Putamen (tissue), 1 donor: ENCODE measurements around the gene FAM13B.
"Not testable (repeated sequence)": the region's sequence is repeated elsewhere in the genome, so short reads cannot be mapped to it uniquely, and the experiment has no call there.

Experiments
- DNase-seq: peaks from one replicate; pipeline ENCODE4 v3.0.0-alpha.2; 2016; ENCODE audit warnings: low spot score

Gene FAM13B

DNA sequence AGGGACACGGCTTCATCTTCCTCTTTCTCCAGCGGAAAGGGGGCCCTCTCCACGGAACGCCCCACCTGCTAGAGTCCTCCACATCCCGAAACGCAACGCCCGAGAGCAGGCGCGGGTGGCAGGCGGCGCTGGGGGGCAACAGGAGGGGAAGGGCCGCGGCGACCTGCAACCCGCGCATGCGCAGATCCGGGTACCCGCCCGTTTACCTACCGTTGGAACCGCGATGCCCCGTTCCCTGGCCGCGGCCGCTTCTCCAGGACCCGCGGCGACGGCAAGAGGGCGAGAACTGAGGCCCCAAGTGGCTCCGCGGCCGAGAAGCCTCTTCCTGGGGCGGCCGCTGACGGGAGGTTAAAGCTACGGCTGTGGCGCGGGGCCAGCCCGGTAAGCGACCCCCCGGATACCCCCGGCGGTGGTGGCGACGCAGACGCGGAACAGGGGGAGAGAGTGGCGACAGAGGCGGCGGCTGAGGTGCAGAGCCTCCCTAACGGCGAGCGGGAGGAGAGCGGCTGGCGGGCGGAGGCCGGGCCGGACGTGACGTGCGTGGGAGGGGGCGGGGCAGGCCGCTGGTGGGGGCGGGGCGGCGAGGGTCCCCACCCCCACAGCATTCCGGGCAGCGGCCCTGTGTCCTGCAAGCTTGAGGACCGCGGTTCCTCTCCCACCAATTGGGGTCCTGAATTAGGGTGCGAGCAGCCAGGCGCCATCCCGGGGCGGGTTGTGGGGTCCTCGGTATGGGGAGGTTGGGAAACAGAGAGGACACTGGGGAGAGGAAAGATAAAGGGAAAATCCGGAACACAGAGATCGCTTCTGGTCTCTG is at the start of gene FAM13B:
FAM13B (minus strand) TSS at position 508 of the 814 bp plus-strand sequence. CDS start 13,968 bp downstream, outside the sequence.
- peak; percentile 76 for DNase-seq

DNA sequence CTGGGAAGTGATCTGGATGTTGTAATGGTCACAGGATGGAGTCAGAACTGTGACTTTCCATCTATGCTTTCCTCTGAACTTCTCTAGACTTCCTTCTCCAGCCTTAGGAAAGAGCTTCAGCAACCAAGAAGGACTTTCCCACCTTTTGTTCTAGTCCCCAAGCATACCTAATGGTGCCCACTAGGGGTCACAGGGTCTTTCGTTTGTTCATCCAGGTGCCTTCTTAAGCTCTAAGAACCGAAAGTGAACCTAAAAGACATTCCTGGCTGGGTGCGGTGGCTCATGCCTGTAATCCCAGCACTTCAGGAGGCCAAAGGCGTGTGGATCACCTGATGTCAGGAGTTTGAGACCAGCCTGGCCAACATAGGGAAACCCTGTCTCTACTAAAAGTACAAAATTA is 49.2 kb upstream of the FAM13B start:
- DNase-seq = no peak

DNA sequence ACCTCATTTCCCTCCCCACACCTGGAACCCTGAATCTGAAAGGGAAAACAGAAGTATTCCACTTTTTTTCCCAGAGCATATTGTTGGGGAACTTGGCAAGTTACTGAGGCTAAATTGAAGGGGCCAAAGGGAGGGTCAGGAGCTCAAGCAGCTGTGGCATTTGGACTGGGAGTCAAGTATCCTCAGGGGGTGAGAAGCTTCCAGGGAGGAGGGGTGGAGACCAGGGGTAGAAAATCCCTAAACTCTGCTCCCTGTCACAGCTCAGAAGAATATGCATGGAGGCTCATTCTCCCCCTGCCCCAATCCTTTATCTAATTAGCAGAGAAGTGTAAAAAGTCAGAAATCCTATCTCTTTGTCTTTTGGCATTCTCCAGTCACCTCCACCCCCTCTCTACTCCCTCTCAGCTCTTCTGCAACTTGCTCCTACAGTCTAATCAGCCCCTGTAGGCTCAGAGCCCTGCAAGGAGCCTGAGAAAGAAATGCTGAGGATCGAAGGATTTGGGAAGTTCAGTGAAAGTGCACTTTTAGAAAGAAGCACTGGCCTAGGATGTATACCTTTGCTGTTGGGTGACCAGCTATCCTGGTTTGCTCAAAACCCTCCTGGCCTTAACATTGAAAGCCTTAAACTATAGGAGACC is 45.2 kb upstream of the FAM13B start:
- DNase-seq = peak; percentile 26

DNA sequence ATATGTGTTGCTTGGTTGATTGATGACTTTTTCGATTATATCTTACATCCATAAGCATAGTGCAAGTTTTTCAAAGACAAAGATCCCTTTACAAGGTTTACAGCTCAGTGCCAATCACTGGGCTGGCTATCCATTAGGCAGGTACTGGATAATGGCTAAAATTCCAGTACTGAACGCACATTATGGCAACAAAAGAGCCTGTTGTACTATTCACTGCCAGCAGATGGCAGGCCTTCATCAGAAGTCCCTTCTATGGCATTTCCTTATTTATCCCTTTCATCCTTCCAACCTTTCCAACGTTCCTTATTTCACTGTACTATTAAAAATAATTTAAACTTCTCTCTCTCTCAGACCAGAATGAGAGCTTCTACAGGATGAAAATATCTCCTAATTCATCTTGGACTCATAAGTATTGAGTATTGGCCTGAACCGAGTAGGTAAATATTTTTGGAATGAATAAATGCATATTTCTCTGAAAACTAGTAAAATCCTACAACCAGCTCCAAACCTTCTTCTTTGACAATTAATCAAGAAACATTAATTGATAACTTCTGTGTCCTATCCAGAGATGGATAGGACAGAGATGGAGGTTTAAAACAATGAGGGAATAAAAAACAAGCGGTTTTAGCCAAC is 44.3 kb upstream of the FAM13B start:
- DNase-seq = peak; percentile 60

DNA sequence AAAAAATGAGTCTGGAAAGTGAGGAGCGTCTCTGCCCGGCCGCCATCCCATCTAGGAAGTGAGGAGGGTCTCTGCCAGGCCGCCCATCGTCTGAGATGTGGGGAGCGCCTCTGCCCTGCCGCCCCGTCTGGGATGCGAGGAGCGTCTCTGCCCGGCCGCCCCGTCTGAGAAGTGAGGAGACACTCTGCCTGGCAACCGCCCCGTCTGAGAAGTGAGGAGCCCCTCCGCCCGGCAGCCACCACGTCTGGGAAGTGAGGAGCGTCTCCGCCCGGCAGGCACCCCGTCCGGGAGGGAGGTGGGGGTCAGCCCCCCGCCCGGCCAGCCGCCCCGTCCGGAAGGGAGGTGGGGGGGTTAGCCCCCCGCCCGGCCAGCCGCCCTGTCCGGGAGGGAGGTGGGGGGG is 37.1 kb upstream of the FAM13B start:
- not testable (repeated sequence) for DNase-seq

DNA sequence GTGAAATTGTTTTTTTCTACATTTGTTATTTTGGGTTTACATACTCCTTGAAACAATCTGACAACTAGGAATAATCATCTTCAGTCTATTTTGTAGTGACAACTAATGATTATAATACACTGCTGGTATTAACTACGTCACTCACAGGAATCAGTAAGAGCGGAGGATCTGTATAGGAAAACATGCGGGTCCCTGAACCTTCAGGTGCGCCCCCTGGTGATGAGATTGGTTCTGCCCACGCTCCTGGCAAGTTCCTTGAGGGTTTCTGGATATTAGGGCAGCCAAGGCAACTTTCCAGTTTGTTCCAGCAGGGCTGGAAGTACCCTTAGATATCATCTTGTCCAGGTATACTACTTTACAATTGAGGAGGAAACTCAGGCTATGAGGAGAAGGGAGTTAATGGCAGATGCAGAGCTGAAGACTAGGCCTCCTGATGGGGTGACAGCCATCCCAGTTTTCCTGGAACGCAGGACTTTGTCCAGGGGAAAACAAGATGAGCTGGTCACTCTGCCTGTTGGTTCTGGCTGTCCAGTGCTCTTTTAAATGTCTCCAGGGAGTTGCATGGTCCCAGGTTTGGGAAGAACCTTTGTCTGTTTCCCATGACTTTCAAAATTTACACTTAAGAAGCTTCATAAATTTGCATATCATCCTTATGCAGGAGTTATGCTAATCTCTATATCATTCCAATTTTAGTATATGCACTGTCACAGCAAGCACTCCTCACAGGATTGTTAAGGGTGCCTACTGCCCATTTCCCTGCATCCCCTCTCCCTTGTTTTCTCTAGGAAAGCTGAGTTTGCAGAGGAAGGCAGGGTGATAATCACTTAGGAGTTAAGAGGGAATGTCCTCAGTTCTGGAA is 36.1 kb upstream of the FAM13B start:
- peak; percentile 76 for DNase-seq

DNA sequence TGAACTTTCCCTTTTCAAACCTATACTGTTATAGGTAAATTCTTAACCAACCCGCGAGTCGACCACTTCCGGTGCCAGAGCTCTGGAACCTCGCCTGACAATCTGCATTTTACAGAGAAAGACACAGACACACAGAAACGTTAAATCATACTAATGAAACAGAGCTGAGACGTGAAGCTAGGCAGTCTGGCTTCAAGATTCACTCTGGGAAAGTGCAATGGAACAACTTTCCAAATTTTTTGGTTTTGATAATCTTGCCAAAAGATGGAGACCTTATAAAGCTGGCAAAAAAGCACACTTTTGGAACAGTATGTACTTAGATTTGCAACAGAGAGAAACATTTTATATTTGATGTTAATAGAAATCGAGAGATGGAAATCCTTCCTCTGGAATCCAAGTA is 35.1 kb upstream of the FAM13B start:
- no peak for DNase-seq

DNA sequence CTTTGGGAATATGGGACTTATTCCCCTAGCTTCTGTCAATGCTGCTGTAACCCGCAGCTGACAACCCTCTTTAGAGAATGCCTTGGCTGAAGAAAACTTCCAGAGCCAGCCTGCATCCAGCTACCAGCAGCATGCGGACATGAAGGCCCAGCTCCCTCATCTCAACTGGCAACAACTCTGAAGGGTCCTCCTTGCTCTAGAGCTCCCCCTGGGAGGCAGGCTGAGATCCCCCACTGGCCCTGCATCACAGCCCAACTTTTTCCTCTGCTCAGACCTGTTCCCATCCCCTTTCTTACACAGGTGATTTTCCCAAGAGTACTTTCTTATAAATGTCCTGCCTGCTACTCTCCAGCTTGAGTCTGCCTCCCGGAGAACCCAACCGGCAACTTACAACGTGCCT is 32.2 kb upstream of the FAM13B start:
- no peak for DNase-seq

DNA sequence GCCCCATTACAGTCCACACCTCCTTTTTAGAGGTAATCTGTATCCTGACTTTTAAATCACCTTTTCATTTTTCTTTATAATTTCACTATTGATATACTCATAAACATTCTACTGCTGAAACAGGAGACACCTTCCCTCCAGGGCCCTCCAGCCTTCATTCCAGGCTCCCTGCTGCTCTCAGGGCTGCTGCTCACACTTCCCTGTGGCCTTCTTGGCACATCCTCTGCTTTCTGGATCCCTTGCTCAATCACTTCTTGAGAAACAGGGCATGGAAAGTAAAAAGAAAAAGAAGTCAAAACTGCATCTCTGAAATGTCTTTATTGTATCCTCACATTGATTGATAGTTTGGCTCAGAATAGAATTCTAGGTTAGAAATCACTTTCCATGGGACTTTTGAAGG is 31.6 kb upstream of the FAM13B start:
- no peak for DNase-seq

DNA sequence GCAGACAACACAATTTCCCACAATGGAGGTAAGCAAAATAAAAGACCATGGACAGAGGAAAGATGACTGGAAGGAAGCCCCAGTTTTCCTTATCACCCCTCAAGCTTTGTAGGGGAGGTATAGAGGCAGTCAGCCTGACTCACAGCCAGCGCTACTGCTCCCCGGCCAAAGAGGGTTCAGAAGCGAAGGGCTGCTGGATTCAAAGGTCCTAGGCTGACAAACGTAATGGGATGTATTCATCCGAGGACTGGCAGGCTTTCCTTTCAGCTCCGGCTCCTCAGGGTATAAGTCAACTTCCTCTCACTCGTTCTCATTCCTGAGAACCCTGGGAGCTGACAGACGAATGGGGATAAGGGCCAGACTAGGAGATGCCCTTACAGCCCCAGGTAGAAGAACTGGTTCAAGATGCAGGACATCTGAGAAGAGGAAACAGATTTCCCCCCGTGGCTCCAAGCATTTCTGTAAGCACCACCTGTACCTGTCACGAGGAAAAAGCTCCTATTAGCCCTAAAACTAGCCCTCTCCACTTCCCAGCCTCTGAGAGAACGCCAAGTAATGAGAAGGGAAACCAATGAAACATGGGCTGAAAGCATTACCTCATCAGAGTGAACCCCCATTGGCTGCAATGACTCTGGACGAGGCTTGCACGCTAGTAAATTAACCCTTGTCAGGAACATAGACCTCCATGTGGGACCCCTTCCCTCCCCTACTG is 22.1 kb upstream of the FAM13B start:
- DNase-seq = peak; percentile 87

DNA sequence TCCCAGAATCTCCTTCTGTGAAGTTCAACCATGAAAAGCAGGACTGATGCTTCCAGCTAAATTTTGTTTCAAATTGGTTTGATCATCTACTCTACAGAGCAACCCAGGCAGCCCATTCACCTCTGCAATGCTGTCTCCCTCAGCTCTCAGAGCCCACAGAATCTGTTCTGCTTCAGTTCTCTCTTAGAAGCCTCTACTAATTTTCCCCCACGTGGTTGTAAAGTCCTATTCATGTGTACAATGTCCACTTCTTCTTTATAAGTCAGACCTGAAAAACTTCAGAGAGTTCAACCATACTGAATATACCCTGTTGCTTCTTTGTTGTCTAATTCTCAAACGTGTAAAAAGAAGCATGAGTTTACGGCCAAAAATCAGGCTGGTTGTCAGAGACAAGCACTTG is 21.3 kb upstream of the FAM13B start:
- DNase-seq = no peak

DNA sequence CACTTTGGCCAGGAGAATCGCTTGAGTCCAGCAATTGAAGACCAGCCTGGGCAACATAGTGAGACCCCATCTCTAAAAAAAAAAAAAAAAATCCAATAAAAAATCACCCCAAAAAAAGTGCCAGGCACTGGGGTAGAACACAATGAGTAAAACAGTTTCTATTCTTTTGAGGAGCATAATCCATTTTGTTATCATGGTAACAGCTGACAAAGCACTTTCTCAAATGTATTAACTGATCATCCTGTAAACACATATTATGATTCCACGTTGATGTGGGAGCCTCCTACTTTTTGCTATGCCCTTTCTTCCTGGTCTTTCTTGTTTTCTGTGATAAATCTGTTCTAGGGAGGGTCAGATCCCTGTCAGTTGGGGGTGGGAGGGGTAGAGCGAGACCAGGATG is 20.7 kb upstream of the FAM13B start:
- DNase-seq = no peak

DNA sequence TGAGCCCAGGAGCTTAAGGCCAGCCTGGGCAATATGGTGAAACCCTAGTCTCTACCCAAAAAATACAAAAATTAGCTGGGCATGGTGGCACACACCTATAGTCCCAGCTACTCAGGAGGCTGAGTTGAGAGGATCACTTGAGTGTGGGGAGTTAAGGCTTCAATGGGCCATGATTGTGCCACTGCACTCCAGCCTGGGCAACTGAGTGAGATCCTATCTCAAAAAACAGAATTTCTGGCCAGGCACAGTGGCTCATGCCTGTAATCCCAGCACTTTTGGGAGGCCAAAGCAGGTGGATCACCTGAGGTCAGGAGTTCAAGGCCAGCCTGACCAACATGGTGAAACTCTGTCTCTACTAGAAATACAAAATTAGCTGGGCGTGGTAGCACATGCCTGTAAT is 19.8 kb upstream of the FAM13B start:
- not testable (repeated sequence) for DNase-seq

DNA sequence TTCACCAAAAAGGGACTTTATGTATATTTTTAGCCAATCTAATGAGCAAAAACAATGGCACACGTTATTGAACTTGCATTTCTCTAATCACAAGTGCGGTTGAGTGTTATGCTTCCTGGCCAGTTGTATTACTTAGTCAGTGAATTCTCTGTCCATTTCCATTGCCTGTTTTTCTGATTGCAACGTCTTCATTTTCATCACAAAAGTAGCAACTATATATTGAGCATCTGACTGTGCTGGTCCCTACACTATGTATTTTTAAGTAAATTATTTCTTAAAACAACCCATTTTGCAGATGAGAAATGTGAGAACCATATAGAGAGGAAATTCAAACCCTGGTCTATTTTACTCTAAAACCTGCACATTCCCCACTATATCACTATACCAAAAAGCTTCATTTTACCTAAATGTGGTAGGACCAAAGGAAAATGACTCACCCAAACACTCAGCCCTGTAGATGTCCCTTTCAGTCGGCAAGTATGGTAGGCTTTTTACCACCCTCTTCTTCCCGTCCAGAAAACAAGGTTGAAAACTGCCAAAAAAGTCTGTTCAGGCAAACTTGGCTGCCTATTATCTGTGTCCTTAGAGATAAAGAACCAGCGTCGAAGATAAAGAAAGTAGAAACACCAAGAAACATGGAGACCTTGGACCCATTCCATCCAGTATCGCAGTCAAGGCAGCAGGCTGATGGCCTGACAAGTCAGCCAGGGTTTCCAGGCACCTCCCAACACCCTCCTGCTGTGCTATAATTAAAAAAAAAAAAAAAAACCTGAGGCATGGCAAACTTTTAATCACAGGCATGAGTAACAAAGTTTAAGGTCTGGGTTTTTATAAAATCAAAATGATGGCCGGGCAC is 18.8 kb upstream of the FAM13B start:
- DNase-seq = no peak

DNA sequence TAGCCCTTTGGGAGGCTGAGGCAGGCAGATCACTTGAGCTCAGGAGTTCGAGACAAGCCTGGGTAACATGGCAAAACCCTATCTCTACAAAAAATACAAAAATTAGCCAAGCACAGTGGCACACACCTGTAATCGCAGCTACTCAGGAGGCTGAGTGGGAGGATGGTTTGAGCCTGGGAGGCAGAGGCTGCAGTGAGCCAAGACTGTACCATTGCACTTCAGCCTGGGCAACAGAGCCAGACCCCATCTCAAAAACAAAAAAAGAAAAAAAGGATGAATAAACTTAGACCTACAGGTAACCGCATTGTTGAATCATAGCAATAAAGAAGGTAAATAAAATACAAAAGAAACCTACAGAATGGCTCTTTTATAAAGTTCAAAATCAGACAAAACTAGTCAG is 12.4 kb upstream of the FAM13B start:
- DNase-seq = not testable (repeated sequence)

DNA sequence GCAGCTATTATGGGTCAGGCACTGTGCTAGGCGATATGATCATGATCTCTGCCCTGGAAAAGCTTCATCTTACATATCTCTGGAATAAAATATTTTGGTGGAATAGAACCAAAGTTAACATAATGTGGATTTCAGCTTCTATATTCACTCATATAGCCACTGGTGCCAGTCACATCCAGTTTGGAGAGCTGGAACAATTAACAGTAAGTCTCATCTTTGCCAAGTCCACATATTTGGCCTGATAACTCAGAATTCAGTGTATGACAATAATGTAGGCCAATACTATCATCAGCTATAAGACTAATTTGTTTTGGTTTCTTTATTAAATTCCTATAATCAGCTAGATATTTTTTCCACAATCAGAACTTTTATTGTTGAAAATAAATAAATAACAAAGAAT is 5.9 kb upstream of the FAM13B start:
- peak; percentile 86 for DNase-seq

DNA sequence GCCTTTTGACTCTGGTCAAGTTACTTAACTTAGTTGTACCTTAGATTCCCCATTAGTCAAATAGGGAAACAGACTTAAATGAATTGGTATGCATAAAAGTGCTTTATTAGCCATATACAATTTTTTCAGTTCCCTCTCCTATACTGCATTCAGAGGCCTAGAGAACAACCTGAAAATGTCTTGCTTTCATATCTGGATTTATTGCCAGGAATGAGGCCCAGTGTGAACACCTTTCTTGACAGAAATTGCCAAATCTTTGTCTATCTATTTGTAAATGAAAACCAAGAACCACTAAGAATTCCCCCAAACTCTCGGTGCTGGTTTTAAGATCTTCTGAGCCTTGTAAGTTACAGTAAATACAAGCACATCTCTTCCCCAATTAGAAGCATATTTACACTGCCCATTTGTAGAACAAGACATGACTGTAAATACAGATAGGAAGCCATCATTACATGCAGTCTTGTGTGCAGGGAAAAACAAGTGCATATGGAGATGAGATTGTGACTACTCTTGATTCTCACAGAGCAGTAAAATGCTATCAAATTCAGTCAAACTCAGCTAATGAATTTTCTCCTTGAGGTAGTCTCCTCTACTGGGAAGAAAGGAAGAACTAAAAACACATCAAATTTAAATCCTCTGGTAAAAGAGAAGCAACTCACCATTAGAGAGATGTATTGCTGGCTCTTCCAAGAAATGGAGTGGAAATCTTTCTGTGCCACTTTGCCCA is 5.2 kb upstream of the FAM13B start:
- no peak for DNase-seq

DNA sequence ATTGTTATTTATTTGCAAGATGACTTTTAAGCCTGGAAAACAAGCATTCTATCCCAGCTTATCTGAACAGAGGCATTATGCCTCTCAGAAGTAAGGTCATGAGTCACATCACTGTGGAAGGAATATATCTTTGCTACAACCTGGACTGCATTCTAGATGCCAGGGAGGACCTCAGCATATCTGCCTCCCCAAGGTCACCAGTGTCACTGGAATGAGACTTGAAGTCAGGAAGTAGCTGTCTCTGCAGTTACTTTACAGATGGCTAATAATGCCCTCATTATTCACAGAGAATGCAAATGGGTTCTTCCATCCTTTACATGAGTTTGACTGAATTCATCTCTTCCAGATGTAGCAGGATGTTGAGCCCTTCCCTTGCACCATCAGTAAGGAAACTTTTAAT is 4.4 kb upstream of the FAM13B start:
- DNase-seq = peak; percentile 39

DNA sequence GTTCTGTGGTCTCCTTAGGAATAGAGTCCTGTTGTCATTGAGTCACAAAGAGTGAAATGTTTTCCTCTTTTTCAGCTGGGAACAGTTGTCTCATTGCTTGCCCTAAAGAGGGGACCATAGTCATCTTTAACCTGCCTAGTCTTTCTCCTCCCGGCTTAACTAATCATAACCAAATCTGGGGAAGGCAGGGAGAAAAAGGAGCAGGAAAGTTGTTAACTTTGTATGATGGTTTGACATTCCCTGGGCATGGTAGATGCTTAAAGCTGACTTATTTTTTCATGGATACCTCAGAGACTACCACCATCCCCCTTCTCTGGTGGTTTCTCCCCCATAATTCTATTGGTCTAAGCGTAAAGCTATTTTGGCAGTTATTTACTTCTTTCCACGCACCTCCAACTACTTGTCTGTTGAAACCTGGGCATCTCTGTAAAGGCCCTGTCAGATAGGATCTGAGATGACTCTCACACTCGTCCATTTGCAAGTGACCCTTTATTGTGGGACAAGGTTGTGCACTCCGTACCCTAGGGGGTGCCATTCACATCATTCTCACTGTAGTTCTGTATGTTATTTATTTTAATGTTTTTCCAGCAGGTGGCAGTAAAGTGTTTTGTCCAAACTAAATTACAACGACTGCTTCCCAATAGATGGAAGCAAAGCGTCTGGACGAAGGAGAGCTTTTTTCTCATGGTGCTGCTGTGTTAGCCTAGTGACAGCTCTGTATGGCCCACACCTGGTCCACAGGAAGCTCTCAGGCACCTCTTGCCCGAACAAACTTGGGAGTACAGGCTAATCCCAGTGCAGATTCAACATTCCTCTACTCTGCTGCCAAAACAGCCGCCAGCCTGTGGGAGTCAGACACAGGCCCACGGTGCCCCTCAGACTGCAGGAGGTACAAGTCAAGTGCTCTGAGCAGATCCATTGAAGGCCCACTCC is 3.0 kb upstream of the FAM13B start:
- peak; percentile 90 for DNase-seq
